Stomach (tissue), 9 donors: ENCODE measurements around the gene SUV39H1. TPM values are rescaled to one million over a fixed set of nuclear protein-coding genes. Genes with fewer than 3 reads are reported as not detected.

Experiments used
- DNase-seq, 2 donors: peaks; one replicate each; pipeline versions ENCODE4 v3.0.0 to v3.0.0-alpha.2; 2013 to 2019
- H3K27ac ChIP-seq, 5 donors: fragments of 200-600 bp in 4 of 5; sonication (generic) in 4 of 5; one replicate each; pipeline ENCODE4 v1.5.1; 2013 to 2019; ENCODE audit warnings: mild to moderate bottlenecking in 1 of 5, moderate library complexity in 1 of 5
- H3K27me3 ChIP-seq, 3 donors: fragments of 200-600 bp; sonication (generic); one replicate each; pipeline ENCODE4 v1.5.1; 2017 to 2019; ENCODE audit warnings: mixed run types in 1 of 3
- H3K36me3 ChIP-seq, 4 donors: fragments of 200-600 bp; sonication (generic); 1 replicate in 3 of 4; 2 replicates in 1 of 4; pipeline ENCODE4 v1.5.1; 2016 to 2019
- H3K4me1 ChIP-seq, 4 donors: fragments of 200-600 bp; sonication (generic); one replicate each; pipeline ENCODE4 v1.5.1; 2016 to 2019
- H3K4me3 ChIP-seq, 4 donors: fragments of 200-600 bp; sonication (generic) in 3 of 4; one replicate each; pipeline ENCODE4 v1.5.1; 2016 to 2019; ENCODE audit warnings: mild to moderate bottlenecking in 1 of 4
- H3K9me3 ChIP-seq, 4 donors: fragments of 200-600 bp; sonication (generic); one replicate each; pipeline ENCODE4 v1.5.1; 2016 to 2019
- EP300 ChIP-seq: sonication (generic); formaldehyde crosslinking; IDR thresholded peaks from one replicate; pipeline ENCODE4 v1.6.1; 2017; ENCODE audit warnings: antibody characterized with exemption
- POLR2A ChIP-seq, 4 donors: fragments of 450-650 bp; IDR thresholded peaks; one replicate each; pipeline ENCODE4 v1.6.1; 2016; ENCODE audit warnings: antibody characterized with exemption in 4 of 4, control low read depth in 2 of 4, mild to moderate bottlenecking in 1 of 4, moderate library complexity in 1 of 4
- POLR2AphosphoS5 ChIP-seq, 3 donors: sonication (generic); formaldehyde crosslinking; IDR thresholded peaks; one replicate each; pipeline ENCODE4 v1.6.1; 2016; ENCODE audit warnings: antibody characterized with exemption in 3 of 3
- WGBS, 5 donors: extraction: QIAGEN DNeasy Blood & Tissue Kit in 3 of 5; methylation state at CpG; one replicate each; pipeline versions ENCODE4 v1.1.5 to v1.1.7; 2013 to 2018; 5-methylcytosine and 5-hydroxymethylcytosine counted together
- intact Hi-C: fragments of 100-400 bp; cut with DNase I; formaldehyde crosslinking; loops from one replicate; pipeline ENCODE4 v1.15.1; 2023; ENCODE audit warnings: low total_unique reads
- polyA plus RNA-seq, 3 donors: library from polyadenylated mRNA; stranded (reverse); fragments of 200-250 nt; gene quantifications; one replicate each; pipeline ENCODE4 v1.2.3, GENCODE V29; 2013
- total RNA-seq, 5 donors: library from RNA; depleted of rRNA; stranded (reverse); fragments of >200 nt; gene quantifications; one replicate each; pipeline versions ENCODE4 v1.1.0 to v1.2.3, GENCODE V29; 2014 to 2016
- TF ChIP-seq, protein P1 (sequence below), 7 experiments: fragments of 450-650 bp in 4 of 7; fragments of 200-600 bp in 3 of 7; sonication (generic) in 3 of 7; IDR thresholded peaks; one replicate each; pipeline ENCODE4 v1.5.1; 2016 to 2019; ENCODE audit warnings: antibody characterized with exemption in 7 of 7, control low read depth in 2 of 7, mild to moderate bottlenecking in 1 of 7
- donor health status: healthy with polysubstance abuse.
- donor health status: Bipolar disorder and iron deficiency.
- donor health status: healthy.

SUV39H1 gene
- total and polyA plus RNA-seq, 8 donors: 1.8 to 5.5 (median 4.1) TPM

DNA sequence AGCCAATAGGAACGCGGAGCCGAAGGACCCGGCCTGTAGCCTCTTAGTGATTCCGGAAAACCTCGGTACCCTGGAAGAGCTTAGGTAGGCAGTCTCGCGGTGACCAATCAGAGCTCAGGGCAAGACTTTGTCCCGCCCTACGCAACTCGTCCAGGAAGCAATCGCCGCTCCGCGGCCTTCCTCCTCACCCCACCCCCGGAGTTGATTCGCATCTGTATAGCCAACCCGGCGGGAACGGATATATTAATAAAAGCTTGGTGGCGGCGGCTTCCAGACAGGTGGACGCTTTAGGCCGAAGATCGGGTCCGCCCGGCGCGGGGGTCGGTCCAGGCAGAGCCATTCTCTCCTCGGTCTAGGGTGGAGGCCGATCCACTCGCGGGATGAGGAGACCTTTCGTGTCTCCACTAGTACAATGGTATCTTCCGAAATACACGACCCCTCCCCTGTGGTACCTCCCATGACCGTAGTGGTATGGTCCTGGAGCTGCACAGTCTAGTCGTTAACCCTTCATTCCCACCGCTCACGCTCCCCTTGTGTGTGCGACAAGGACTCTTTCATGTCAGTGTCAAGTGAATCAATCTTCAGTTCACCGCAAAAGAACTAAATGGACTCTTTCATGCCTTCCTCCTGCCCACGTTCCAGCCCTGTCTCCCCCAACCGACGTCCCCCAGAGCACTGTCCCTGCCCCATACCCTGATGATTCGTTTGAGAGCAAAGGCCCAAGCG, 40.8 kb downstream of the SUV39H1 start:
- peak overlapping the region; percentile 44 to 60 (median 53) for H3K4me3 ChIP-seq
- no peaks in the 10 kb centered on the region for H3K36me3 ChIP-seq
- H3K4me1 ChIP-seq: peaks cover 0 to 8% (median 2%) of the 10 kb centered on the region in 4 donors
- intact Hi-C loops: no loop called here
- H3K27me3 ChIP-seq: no peaks in the 10 kb centered on the region
- WGBS, 5 donors: 0 to 39% (median 7%) methylated on average over 31 to 48 of the region's 48 CpGs
- peak; percentile 89 to 98 for DNase-seq
- TF ChIP-seq POLR2AphosphoS5 (IDR thresholded peaks at IDR 0.05) (peak in 2 of 3 donors; percentile 56 to 74), EP300 (no peak), POLR2A (IDR thresholded peaks at IDR 0.05) (no peak)
- TF ChIP-seq, protein P1, sequence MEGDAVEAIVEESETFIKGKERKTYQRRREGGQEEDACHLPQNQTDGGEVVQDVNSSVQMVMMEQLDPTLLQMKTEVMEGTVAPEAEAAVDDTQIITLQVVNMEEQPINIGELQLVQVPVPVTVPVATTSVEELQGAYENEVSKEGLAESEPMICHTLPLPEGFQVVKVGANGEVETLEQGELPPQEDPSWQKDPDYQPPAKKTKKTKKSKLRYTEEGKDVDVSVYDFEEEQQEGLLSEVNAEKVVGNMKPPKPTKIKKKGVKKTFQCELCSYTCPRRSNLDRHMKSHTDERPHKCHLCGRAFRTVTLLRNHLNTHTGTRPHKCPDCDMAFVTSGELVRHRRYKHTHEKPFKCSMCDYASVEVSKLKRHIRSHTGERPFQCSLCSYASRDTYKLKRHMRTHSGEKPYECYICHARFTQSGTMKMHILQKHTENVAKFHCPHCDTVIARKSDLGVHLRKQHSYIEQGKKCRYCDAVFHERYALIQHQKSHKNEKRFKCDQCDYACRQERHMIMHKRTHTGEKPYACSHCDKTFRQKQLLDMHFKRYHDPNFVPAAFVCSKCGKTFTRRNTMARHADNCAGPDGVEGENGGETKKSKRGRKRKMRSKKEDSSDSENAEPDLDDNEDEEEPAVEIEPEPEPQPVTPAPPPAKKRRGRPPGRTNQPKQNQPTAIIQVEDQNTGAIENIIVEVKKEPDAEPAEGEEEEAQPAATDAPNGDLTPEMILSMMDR (IDR thresholded peaks at IDR 0.05): no peak
- peak overlapping the region; percentile 87 to 92 (median 90) for H3K27ac ChIP-seq
- H3K9me3 ChIP-seq: no peaks in the 10 kb centered on the region

DNA sequence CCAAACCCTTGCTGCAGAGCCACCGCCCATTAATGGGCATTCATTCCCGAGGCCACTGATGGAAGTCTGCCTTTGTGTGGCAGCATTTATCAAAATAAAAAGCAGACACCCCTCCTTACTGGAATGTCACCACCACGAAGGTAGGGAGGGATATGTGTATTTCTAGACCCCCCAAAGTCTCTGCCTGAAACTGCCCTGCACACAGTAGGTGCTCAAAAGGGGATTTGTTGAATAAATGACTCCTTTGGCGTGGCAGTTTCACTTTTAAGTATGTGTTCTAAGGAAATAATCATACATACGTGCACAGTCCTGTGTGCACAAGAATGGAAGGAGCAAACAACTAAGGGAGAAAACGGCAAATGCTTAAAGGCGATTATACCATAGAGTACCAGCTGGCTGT, 41.4 kb downstream of the SUV39H1 start:
- peak overlapping the region; percentile 44 to 60 (median 53) for H3K4me3 ChIP-seq
- H3K9me3 ChIP-seq: no peaks in the 10 kb centered on the region
- no peak for DNase-seq
- peak overlapping the region; percentile 87 to 92 (median 90) for H3K27ac ChIP-seq
- H3K4me1 ChIP-seq: peaks cover 0 to 8% (median 2%) of the 10 kb centered on the region in 4 donors
- intact Hi-C loops: no loop called here
- no peak for TF ChIP-seq EP300
- no peak for TF ChIP-seq POLR2AphosphoS5 (IDR thresholded peaks at IDR 0.05)
- TF ChIP-seq POLR2A (IDR thresholded peaks at IDR 0.05): no peak
- TF ChIP-seq, protein P1 (IDR thresholded peaks at IDR 0.05): no peak
- H3K27me3 ChIP-seq: no peaks in the 10 kb centered on the region
- WGBS, 5 donors: 40 to 55% (median 44%) methylated on average over 7 of the region's 7 CpGs
- H3K36me3 ChIP-seq: no peaks in the 10 kb centered on the region

DNA sequence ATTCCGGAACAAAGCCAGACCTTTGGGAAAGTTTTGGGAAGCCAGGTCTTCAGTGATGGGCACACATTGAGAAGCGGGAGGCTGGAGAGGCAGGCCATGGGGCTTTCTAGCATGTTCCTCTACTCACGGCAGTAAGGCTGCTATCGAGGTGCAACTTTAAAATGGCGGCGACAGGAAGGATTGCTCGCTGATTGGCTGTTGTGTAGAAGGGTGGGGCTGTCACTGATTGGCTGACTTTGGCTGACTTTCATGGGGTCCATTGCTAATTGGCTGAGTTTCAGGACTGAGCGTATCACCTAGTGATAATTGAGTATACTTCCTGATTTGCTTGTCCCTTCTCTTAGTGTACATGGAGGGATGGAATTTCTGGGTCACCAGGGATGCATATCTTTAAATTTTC, 45.3 kb downstream of the SUV39H1 start:
- Histone ChIP-seq H3K9me3 (no peaks in the 10 kb centered on the region), H3K4me3 (no peak overlapping the region), H3K4me1 (peaks cover 0 to 8% (median 2%) of the 10 kb centered on the region in 4 donors), H3K36me3 (no peaks in the 10 kb centered on the region), H3K27ac (no peak overlapping the region), H3K27me3 (no peaks in the 10 kb centered on the region)
- WGBS, 5 donors: 91 to 96% (median 95%) methylated on average over 8 of the region's 8 CpGs
- DNase-seq: no peak
- intact Hi-C loops: no loop called here
- TF ChIP-seq POLR2A (IDR thresholded peaks at IDR 0.05) (no peak), POLR2AphosphoS5 (IDR thresholded peaks at IDR 0.05) (no peak), EP300 (no peak)
- TF ChIP-seq, protein P1 (IDR thresholded peaks at IDR 0.05): no peak

DNA sequence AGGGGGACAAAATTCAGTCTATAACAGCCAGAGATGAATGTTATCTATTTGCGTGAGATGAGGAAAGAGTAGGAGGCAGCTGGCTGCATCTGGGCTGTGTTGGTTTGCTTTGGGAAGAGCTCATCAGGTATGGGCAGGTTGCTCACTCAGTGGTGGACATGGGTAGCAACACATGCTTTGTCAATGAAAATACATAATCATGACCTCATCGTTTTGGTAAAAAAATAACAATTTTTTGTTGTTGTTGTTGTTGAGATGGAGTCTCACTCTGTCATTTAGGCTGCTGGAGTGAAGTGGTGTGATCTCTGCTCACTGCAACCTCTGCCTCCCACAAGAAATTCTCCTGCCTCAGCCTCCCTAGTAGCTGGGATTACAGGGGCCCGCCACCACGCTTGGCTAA, 48.7 kb downstream of the SUV39H1 start:
- WGBS, 5 donors: 68 to 94% (median 90%) methylated on average over 2 to 4 of the region's 4 CpGs
- TF ChIP-seq POLR2AphosphoS5 (IDR thresholded peaks at IDR 0.05): no peak
- TF ChIP-seq, protein P1 (IDR thresholded peaks at IDR 0.05): no peak
- TF ChIP-seq POLR2A (IDR thresholded peaks at IDR 0.05): no peak
- no peak for TF ChIP-seq EP300
- H3K9me3 ChIP-seq: no peaks in the 10 kb centered on the region
- no peaks in the 10 kb centered on the region for H3K36me3 ChIP-seq
- no peaks in the 10 kb centered on the region for H3K4me1 ChIP-seq
- intact Hi-C loops: no loop called here
- DNase-seq: no peak
- H3K27ac ChIP-seq: no peak overlapping the region
- no peaks in the 10 kb centered on the region for H3K27me3 ChIP-seq
- no peak overlapping the region for H3K4me3 ChIP-seq
